DOHH2 (cell line): ENCODE results near the gene CHST3.

Experiments used
- EZH2phosphoT487 ChIP-seq: fragments of 200-600 bp; sonication (generic); IDR thresholded peaks from 2 replicates; pipeline ENCODE4 v1.6.1; 2017; ENCODE audit warnings: borderline replicate concordance, mild to moderate bottlenecking, antibody characterized with exemption, low read length, moderate library complexity, mixed read lengths
- TF ChIP-seq, protein P1 (sequence below): fragments of 200-600 bp; sonication (generic); IDR thresholded peaks from one replicate; pipeline ENCODE4 v1.5.1; 2014; ENCODE audit warnings: antibody characterized with exemption, mild to moderate bottlenecking, low read depth, low read length; ENCODE audit not compliant: poor library complexity, severe bottlenecking

- TF ChIP-seq, protein P1, sequence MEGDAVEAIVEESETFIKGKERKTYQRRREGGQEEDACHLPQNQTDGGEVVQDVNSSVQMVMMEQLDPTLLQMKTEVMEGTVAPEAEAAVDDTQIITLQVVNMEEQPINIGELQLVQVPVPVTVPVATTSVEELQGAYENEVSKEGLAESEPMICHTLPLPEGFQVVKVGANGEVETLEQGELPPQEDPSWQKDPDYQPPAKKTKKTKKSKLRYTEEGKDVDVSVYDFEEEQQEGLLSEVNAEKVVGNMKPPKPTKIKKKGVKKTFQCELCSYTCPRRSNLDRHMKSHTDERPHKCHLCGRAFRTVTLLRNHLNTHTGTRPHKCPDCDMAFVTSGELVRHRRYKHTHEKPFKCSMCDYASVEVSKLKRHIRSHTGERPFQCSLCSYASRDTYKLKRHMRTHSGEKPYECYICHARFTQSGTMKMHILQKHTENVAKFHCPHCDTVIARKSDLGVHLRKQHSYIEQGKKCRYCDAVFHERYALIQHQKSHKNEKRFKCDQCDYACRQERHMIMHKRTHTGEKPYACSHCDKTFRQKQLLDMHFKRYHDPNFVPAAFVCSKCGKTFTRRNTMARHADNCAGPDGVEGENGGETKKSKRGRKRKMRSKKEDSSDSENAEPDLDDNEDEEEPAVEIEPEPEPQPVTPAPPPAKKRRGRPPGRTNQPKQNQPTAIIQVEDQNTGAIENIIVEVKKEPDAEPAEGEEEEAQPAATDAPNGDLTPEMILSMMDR, result no peak
- no peak for TF ChIP-seq EZH2phosphoT487
Observed at GRCh38 chr10:71995887-71996575, 31.8 kb downstream of the CHST3 start.
